ENCODE measurements around the gene ICE1.
"Not testable (repeated sequence)": the region's sequence is repeated elsewhere in the genome, so short reads cannot be mapped to it uniquely, and the experiment has no call there.

ICE1 gene

DNA sequence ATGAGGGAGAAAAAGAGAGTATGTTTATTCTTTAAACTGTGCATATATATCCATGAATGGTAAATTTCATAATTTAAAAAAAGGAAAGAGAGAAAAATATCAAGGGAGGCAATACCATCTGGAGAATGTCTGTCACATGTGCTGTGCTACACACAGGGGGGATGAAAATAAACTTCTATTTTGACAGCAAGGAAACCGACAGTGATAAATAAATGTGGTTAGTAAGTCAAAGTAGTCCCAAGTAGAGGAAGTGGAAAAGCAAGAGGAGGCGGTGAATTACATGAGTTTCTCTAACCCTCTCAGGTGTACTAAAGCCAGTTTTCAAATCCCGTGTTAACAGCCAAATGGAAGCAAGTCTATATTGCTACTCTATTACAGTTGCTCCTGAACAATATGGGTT lies 83.3 kb downstream of the ICE1 start:
- no peak overlapping the region for H3K4me3 ChIP-seq (ENCODE audit: low read depth, low read length)
- TF ChIP-seq CTCF (IDR thresholded peaks at IDR 0.05; ENCODE audit: borderline replicate concordance, insufficient read depth, low read depth, low read length): no peak

GRCh38 chr5:5508391-5508790 lies 85.9 kb downstream of the ICE1 start:
- TF ChIP-seq CTCF (IDR thresholded peaks at IDR 0.05; ENCODE audit: borderline replicate concordance, insufficient read depth, low read depth, low read length): no peak
- H3K4me3 ChIP-seq (ENCODE audit: low read depth, low read length): no peak overlapping the region

DNA sequence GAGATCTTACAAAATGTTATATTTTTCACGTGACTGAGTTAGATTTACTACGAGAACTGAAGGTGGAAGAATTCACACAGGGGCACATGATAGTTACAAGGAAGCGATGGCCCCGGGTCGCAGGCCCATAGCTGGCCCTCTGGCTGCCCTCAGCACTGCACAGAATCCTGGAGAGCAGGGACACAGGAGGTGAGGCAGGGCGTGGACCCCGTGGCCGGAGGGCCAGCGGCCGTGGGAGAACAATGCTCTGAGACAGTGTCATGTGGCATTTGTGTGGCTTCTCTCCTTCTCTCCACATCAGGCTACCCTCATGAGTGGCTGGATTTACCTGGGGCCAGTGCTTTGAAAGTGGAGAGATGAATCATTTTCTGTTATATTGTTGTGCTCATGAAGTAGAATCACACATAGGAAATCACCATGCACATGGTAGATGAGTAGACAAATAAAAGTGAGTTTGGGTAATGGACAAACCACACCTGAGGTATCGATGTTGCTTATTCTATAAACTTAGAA lies 89.5 kb downstream of the ICE1 start:
- no peak overlapping the region for H3K4me3 ChIP-seq (ENCODE audit: low read depth, low read length)
- TF ChIP-seq CTCF (IDR thresholded peaks at IDR 0.05; ENCODE audit: borderline replicate concordance, insufficient read depth, low read depth, low read length): no peak

GRCh38 chr5:5512543-5512942 lies 90.1 kb downstream of the ICE1 start:
- no peak for TF ChIP-seq CTCF (IDR thresholded peaks at IDR 0.05; ENCODE audit: borderline replicate concordance, insufficient read depth, low read depth, low read length)
- no peak overlapping the region for H3K4me3 ChIP-seq (ENCODE audit: low read depth, low read length)

DNA sequence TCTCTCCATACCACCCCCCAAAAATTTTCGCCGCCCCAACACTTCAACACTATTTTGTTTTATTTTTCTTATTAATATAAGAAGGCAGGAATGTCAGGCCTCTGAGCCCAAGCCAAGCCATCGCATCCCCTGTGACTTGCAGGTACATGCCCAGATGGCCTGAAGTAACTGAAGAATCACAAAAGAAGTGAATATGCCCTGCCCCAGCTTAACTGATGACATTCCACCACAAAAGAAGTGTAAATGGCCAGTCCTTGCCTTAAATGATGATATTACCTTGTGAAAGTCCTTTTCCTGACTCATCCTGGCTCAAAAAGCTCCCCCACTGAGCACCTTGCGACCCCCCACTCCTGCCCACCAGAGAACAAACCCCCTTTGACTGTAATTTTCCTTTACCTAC lies 98.1 kb downstream of the ICE1 start:
- H3K4me3 ChIP-seq (ENCODE audit: low read depth, low read length): not testable (repeated sequence)

DNA sequence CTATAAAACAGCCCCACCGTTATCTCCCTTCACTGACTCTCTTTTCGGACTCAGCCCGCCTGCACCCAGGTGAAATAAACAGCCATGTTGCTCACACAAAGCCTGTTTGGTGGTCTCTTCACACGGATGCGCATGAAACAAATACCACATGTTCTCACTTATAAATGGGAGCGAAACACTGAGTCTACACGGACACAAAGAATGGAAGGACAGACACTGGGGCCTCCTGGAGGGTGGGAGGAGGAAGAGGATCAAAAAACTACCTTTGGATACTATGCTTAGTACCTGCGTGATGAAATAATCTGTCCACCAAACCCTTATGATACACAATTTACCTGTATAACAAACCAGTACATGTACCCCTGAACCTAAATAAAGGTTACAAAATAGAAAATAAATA lies 98.6 kb downstream of the ICE1 start:
- no peak overlapping the region for H3K4me3 ChIP-seq (ENCODE audit: low read depth, low read length)
- TF ChIP-seq CTCF (IDR thresholded peaks at IDR 0.05; ENCODE audit: borderline replicate concordance, insufficient read depth, low read depth, low read length): no peak

DNA sequence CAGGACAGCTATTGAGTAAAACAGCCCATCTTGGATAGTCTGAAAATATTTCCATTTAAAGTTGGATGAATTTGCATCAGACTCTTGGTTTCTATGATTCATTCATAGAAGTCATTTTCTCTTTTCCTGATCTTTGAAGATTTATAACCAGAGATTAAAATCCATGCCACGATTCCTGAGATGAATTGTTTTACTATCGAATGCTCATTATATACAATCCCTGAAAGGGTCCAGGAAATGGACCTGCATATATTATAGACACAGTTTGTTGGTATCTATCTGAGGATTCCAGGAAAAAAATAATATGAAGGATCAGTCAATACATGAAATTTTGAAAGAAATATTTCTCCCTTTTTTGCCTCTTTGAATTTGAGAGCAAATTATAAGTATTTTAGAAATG lies 99.0 kb downstream of the ICE1 start:
- no peak overlapping the region for H3K4me3 ChIP-seq (ENCODE audit: low read depth, low read length)
- no peak for TF ChIP-seq CTCF (IDR thresholded peaks at IDR 0.05; ENCODE audit: borderline replicate concordance, insufficient read depth, low read depth, low read length)

GRCh38 chr5:5522336-5522735 lies 99.9 kb downstream of the ICE1 start:
- TF ChIP-seq CTCF (IDR thresholded peaks at IDR 0.05; ENCODE audit: borderline replicate concordance, insufficient read depth, low read depth, low read length): no peak
- H3K4me3 ChIP-seq (ENCODE audit: low read depth, low read length): no peak overlapping the region

All from GM12875 (cell line).